Prostate gland (tissue), 2 donors: ENCODE results near the gene NPHP3.

Experiments
- CTCF ChIP-seq, 4 experiments: fragments of 200-600 bp in 2 of 4; fragments of 450-650 bp in 2 of 4; sonication (generic) in 2 of 4; IDR thresholded peaks; 1 replicate in 3 of 4; 2 replicates in 1 of 4; pipeline ENCODE4 v1.5.1; 2016 to 2019; ENCODE audit warnings: antibody characterized with exemption in 4 of 4, mild to moderate bottlenecking in 2 of 4, moderate library complexity in 2 of 4
- POLR2A ChIP-seq: fragments of 450-650 bp; IDR thresholded peaks from one replicate; pipeline ENCODE4 v1.6.1; 2016; ENCODE audit warnings: antibody characterized with exemption, mild to moderate bottlenecking
- POLR2AphosphoS5 ChIP-seq: sonication (generic); formaldehyde crosslinking; IDR thresholded peaks from one replicate; pipeline ENCODE4 v1.6.1; 2017; ENCODE audit warnings: antibody characterized with exemption

- peak in 2 of 4 experiments; percentile 16 to 40 for TF ChIP-seq CTCF (IDR thresholded peaks at IDR 0.05)
- peak; percentile 88 for TF ChIP-seq POLR2AphosphoS5
- TF ChIP-seq POLR2A = peak; percentile 96
Observed at GRCh38 chr3:132722165-132723023, at the start of gene NPHP3.
